Tibial nerve (tissue), 4 donors: ENCODE data around the gene HS6ST3. TPM values are rescaled to one million over a fixed set of nuclear protein-coding genes. Genes with fewer than 3 reads are reported as not detected.

Experiments
- DNase-seq, 2 donors: peaks; one replicate each; pipeline ENCODE4 v3.0.0-alpha.2; 2019; ENCODE audit warnings: low spot score in 2 of 2
- H3K27ac ChIP-seq, 4 donors: fragments of 200-600 bp; sonication (generic) in 3 of 4; one replicate each; pipeline ENCODE4 v1.5.1; 2017 to 2019; ENCODE audit warnings: mild to moderate bottlenecking in 1 of 4
- H3K27me3 ChIP-seq, 2 donors: fragments of 200-600 bp; sonication (generic) in 1 of 2; one replicate each; pipeline versions ENCODE4 v1.5.1 to v1.6.0; 2017 to 2019
- H3K36me3 ChIP-seq, 3 donors: fragments of 200-600 bp; sonication (generic); one replicate each; pipeline ENCODE4 v1.5.1; 2018 to 2019
- H3K4me1 ChIP-seq, 4 donors: fragments of 200-600 bp; sonication (generic) in 3 of 4; one replicate each; pipeline ENCODE4 v1.5.1; 2017 to 2019
- H3K4me3 ChIP-seq, 4 donors: fragments of 200-600 bp; sonication (generic) in 3 of 4; one replicate each; pipeline ENCODE4 v1.5.1; 2017 to 2019; ENCODE audit warnings: mild to moderate bottlenecking in 1 of 4, moderate library complexity in 1 of 4
- H3K9me3 ChIP-seq, 4 donors: fragments of 200-600 bp; sonication (generic) in 3 of 4; one replicate each; pipeline ENCODE4 v1.5.1; 2017 to 2019
- CTCF ChIP-seq, 5 experiments: fragments of 200-600 bp in 3 of 5; fragments of 450-650 bp in 2 of 5; sonication (generic) in 3 of 5; IDR thresholded peaks; one replicate each; pipeline ENCODE4 v1.5.1; 2016 to 2019; ENCODE audit warnings: antibody characterized with exemption in 5 of 5, mild to moderate bottlenecking in 3 of 5, moderate library complexity in 2 of 5
- EP300 ChIP-seq, 2 donors: sonication (generic); formaldehyde crosslinking; IDR thresholded peaks; one replicate each; pipeline ENCODE4 v1.6.1; 2017; ENCODE audit warnings: antibody characterized with exemption in 2 of 2, mild to moderate bottlenecking in 1 of 2
- POLR2A ChIP-seq, 2 donors: fragments of 450-650 bp; IDR thresholded peaks; one replicate each; pipeline ENCODE4 v1.6.1; 2017; ENCODE audit warnings: antibody characterized with exemption in 2 of 2, mild to moderate bottlenecking in 2 of 2, moderate library complexity in 2 of 2
- WGBS, 2 donors: methylation state at CpG; one replicate each; pipeline ENCODE4 v1.1.5; 2018; 5-methylcytosine and 5-hydroxymethylcytosine counted together
- total RNA-seq, 4 donors: library from RNA; depleted of rRNA; stranded (reverse); fragments of >200 nt; gene quantifications; one replicate each; pipeline ENCODE4 v1.1.0, GENCODE V29; 2016

Gene HS6ST3
- total RNA-seq, 4 donors from 2014 or later = 0.21 to 1.1 (median 0.79) TPM

DNA sequence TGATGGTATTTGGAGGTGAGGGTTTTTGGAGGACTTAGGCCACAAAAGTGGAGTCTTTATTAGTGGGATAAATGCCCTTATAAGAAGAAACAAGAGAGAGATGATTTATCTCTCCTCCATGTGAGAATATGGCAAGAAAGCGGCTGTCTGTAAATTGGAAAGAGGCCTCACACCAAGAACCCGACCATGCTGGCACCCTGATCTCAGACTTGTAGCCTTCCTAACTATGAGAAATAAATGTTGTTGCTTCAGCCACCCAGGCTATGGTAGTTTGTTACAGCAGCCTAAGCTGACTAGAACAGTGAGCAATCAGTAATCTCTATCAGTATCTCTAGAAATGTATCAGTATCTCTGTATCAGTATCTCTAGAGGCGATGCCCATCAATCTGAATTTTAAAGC, 617.2 kb downstream of the HS6ST3 start:
- H3K4me3 ChIP-seq = no peak overlapping the region
- no peaks in the 10 kb centered on the region for H3K36me3 ChIP-seq
- TF ChIP-seq CTCF (IDR thresholded peaks at IDR 0.05) = no peak
- no peaks in the 10 kb centered on the region for H3K27me3 ChIP-seq
- no peak for DNase-seq
- H3K27ac ChIP-seq = no peak overlapping the region
- H3K9me3 ChIP-seq = no peaks in the 10 kb centered on the region
- 88 to 89% methylated on average over 3 of the region's 3 CpGs for WGBS, 2 donors
- H3K4me1 ChIP-seq = no peaks in the 10 kb centered on the region

DNA sequence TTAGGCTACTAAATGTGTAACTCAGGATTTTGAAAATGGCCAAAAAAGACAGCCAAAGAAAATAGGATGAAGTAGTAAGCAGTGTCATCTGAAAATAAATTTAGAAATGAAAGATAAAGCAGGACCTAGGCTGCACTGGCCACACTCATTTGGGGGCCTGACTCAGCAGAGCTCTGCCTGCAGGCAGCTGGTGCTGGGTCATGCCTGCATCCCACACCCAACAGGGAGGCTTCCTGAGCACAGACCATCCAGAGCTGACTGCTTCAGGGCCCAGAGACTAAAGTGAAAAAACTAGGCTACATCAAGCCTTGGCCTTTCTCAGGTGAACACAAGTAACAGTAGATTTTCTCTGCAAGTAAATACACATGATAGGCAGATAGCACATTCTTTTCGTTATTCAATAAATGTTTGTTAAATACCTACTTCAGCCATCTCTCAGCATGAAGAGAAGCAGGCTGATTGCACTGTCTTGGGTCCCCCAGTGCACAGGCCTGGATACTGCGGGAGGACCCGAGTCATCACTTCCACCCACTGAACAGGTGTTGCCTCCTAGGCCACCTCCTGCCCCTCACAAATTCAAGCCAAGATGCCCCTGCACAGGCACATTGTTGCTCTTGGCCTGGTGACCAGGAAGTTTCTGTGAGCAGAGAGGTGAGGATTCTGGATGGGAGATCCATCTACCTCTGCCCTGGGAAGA, 620.4 kb downstream of the HS6ST3 start:
- no peak overlapping the region for H3K4me3 ChIP-seq
- no peak overlapping the region for H3K27ac ChIP-seq
- no peaks in the 10 kb centered on the region for H3K27me3 ChIP-seq
- TF ChIP-seq EP300 (IDR thresholded peaks at IDR 0.05) (no peak), CTCF (IDR thresholded peaks at IDR 0.05) (no peak), POLR2A (IDR thresholded peaks at IDR 0.05) (no peak)
- DNase-seq = no peak
- H3K9me3 ChIP-seq = no peaks in the 10 kb centered on the region
- H3K4me1 ChIP-seq = no peaks in the 10 kb centered on the region
- no peaks in the 10 kb centered on the region for H3K36me3 ChIP-seq
- 86 to 95% methylated on average over 3 of the region's 3 CpGs for WGBS, 2 donors

DNA sequence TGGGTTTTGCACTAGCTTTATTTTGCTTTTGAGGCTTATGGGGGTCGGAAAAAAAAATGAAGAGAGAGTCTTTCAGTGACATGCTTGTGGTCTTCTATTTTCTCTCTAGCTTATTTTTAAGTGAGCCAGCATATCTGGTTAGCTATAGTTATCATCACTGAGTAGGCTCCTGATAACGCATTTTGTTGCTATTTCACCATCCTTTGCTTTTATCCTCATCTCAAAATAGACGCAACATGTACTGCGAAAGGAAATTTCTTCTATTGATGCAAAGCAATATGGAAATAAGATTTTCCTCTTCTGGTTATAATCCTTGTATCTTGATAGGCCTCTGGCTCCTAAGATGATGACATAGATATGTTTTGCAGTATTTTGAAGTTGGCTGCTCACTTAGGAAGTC, 630.5 kb downstream of the HS6ST3 start:
- no peak overlapping the region for H3K4me3 ChIP-seq
- H3K4me1 ChIP-seq = no peaks in the 10 kb centered on the region
- TF ChIP-seq CTCF (IDR thresholded peaks at IDR 0.05) = no peak
- no peak for TF ChIP-seq POLR2A (IDR thresholded peaks at IDR 0.05)
- TF ChIP-seq EP300 (IDR thresholded peaks at IDR 0.05) = no peak
- 94 to 98% methylated on average over 4 of the region's 4 CpGs for WGBS, 2 donors
- no peaks in the 10 kb centered on the region for H3K36me3 ChIP-seq
- no peak overlapping the region for H3K27ac ChIP-seq
- H3K9me3 ChIP-seq = no peaks in the 10 kb centered on the region
- no peaks in the 10 kb centered on the region for H3K27me3 ChIP-seq
- no peak for DNase-seq

DNA sequence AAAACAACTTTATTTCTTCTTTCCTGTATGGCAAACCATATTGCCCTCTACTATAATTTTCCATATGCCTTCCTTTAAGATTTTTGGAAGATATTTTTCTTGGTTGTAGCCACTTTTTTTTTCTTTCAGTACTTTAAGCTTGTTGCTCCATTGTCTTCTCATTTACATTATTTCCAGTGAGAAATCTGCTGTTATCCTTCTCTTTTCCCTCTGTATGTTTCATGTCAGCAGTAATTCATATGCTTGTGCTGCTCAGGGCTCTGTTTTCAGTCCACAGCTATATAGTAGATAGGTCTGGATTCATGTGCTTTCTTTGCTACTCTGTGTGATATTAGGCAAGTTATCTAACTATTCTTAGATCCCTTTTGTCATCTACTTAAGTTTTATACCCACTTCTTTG, 636.7 kb downstream of the HS6ST3 start:
- Histone ChIP-seq H3K27me3 (no peaks in the 10 kb centered on the region), H3K4me1 (no peaks in the 10 kb centered on the region), H3K27ac (no peak overlapping the region), H3K4me3 (no peak overlapping the region), H3K9me3 (peaks cover 0 to 14% (median 3%) of the 10 kb centered on the region in 4 donors), H3K36me3 (no peaks in the 10 kb centered on the region)
- DNase-seq = no peak
- TF ChIP-seq POLR2A (IDR thresholded peaks at IDR 0.05) (no peak), CTCF (IDR thresholded peaks at IDR 0.05) (no peak), EP300 (IDR thresholded peaks at IDR 0.05) (no peak)

GRCh38 chr13:96728463-96728862, 638.6 kb downstream of the HS6ST3 start:
- Histone ChIP-seq H3K36me3 (no peaks in the 10 kb centered on the region), H3K4me3 (no peak overlapping the region), H3K27me3 (no peaks in the 10 kb centered on the region), H3K9me3 (peaks cover 0 to 14% (median 3%) of the 10 kb centered on the region in 4 donors), H3K27ac (no peak overlapping the region), H3K4me1 (no peaks in the 10 kb centered on the region)
- DNase-seq = no peak
- TF ChIP-seq CTCF (IDR thresholded peaks at IDR 0.05) (no peak), POLR2A (IDR thresholded peaks at IDR 0.05) (no peak), EP300 (IDR thresholded peaks at IDR 0.05) (no peak)
- 54 to 65% methylated on average over 2 of the region's 2 CpGs for WGBS, 2 donors
